GM12891 (cell line): ENCODE measurements around the gene DOC2A.

Experiments used
- DNase-seq: peaks from one replicate; pipeline ENCODE4 v3.0.0; 2011; ENCODE audit warnings: low spot score; ENCODE audit not compliant: insufficient read length
- FAIRE-seq: peaks from 2 replicates; lab custom pipeline; 2011; peaks lifted over from hg19 to GRCh38; lab: Jason Lieb, UNC
- PAX5 ChIP-seq: IDR thresholded peaks from 2 replicates; pipeline ENCODE4 v1.6.1; 2011; ENCODE audit warnings: low read length, moderate library complexity, mild to moderate bottlenecking; ENCODE audit not compliant: insufficient read depth, severe bottlenecking
- POLR2A ChIP-seq: IDR thresholded peaks from 2 replicates; pipeline ENCODE4 v1.6.1; 2011; ENCODE audit warnings: low read depth, low read length, control low read depth
- POLR2AphosphoS5 ChIP-seq: IDR thresholded peaks from 2 replicates; pipeline ENCODE4 v1.6.1; 2011; ENCODE audit warnings: low read depth, low read length, control low read depth
- POU2F2 ChIP-seq: IDR thresholded peaks from 2 replicates; pipeline ENCODE4 v1.6.1; 2011; ENCODE audit warnings: low read depth, mild to moderate bottlenecking, control low read depth, low read length, moderate library complexity
- SPI1 ChIP-seq: IDR thresholded peaks from 2 replicates; pipeline ENCODE4 v1.6.1; 2011; ENCODE audit warnings: low read depth, low read length, control low read depth
- TAF1 ChIP-seq: IDR thresholded peaks from 2 replicates; pipeline ENCODE4 v1.6.1; 2011; ENCODE audit warnings: low read depth, low read length, control low read depth

DOC2A gene

GRCh38 chr16:29995324-29995910 lies 15.4 kb downstream of the DOC2A start, which contains the start of gene HIRIP3:
Gene HIRIP3, minus strand, starts transcription at chr16:29995617. Its CDS starts 12 bp downstream, at chr16:29995605.
- DNase-seq (peak; percentile 91), FAIRE-seq (no peak)
- TF ChIP-seq PAX5: no peak
- no peak; the same call in 1 of the 2 replicates for TF ChIP-seq POLR2A
- TF ChIP-seq SPI1: no peak
- TF ChIP-seq POLR2AphosphoS5: peak; percentile 18; the same call in 1 of the 2 replicates
- TF ChIP-seq TAF1: peak; percentile 82
- TF ChIP-seq POU2F2: no peak

DNA sequence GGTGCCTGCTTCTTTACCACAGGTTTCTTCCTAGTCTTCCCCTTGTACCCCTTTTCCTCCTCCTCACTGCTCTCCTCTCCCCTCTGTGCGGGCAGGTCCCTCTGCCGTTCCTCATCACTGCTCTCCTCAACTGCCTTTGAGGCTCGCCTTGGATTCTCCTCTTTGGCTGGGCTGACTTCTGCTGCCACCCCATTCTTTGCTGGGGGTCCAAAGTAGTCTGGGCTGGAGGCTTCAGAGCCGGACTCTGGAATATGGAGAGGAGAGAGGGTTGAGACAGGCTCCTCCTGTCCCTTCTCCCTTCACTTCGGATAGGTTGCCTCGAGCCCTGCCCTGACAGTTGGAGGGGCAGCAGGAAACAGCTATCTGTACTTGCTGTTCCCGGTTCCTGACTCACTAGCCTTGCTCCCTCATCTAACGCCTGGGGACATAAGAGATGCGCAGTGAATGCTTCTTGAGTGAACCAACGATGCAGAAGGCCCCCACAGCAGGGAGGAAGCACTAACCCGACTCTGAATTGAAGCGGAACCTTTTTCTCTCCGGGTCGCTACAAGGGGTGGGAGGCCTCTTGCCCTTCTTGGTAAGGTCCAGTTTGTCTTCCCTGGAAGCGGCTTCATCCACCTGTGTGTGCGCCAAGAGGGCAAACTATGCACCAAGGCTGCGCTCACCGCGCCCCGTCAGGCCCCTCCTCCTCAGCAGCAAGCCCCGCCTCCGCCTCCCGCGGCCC lies 16.1 kb downstream of the DOC2A start:
- TF ChIP-seq POU2F2: no peak
- TF ChIP-seq POLR2AphosphoS5: peak; percentile 3; the same call in 1 of the 2 replicates
- TF ChIP-seq SPI1: 0 out of 2 replicates have a peak, but pooled peaks have one; percentile 13
- no peak for TF ChIP-seq TAF1
- peak; percentile 47 for FAIRE-seq
- no peak for DNase-seq

DNA sequence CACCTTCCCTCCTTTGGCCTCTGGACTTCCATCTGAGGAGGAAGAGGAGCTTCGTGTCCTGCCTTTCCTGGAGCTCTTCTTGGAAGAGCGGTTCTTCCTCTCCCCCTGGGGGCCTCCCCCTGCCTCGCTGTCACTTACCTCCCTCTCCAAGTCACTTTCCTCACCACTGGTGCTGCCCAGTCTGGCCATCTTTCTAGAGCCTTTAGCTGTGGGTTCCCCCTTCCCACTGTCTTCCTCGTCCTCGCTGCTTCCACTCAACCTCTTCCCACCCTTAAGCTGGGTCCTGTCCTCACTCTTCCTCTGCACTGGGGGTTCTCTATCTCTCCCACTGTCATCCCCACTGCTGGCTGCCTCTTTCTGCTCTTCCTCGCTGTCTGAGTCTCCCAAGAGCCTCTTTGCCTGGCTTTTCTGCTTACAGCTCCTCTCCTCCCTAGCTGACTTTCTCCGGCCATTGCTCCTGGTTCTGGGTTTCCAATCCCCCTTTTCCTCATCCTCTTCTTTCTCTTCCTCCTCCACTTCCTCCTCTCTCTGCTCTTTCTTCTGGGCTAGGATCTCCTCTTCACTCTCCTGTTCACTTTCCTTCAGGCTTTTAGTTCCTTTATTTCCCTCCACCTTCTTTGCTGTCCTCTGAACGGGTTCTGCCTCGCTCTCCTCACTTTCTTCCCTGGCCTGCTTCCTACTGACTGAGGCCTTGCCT lies 16.8 kb downstream of the DOC2A start:
- DNase-seq (no peak), FAIRE-seq (no peak)
- no peak for TF ChIP-seq TAF1
- no peak for TF ChIP-seq PAX5
- TF ChIP-seq POU2F2: no peak
- no peak for TF ChIP-seq POLR2AphosphoS5
- no peak for TF ChIP-seq SPI1
- TF ChIP-seq POLR2A: no peak

DNA sequence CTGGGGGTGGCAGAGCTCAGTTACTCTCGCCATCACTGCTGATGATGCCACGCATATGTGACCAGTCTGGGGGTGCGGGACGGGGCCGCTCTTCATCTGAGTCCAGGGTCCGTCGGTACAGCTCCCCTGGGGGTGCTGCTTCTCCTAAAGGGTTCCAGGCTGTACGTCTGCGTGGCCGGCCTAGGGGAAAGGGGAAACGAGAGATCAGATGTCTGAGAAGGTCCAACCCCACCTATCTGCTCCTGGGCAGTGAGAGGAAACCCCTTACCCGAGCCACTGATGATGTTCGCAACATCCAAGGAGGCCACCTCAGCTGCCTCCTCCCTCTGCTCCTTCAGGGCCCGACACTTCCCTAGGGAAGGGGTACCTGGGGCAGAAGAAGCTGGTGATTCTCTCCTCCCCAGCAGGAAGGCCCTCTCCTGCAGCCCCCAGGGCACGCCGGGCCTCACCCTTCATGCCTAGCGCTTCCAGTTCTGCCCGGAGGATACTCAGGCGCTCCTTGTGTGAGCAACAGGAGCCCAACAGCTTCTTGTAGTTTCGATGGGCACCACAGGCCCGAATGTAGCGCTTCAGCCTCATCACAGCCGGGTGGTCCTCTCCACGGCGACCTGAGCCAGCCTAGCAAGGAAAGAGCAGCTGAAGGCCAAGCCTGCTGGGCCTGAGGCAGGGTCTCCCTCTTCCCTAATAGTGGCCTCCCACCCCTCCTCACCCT lies 17.5 kb downstream of the DOC2A start:
- DNase-seq (no peak), FAIRE-seq (no peak)
- TF ChIP-seq POU2F2 (no peak), TAF1 (no peak), PAX5 (no peak), SPI1 (no peak), POLR2AphosphoS5 (no peak; the same call in 1 of the 2 replicates), POLR2A (no peak)

DNA sequence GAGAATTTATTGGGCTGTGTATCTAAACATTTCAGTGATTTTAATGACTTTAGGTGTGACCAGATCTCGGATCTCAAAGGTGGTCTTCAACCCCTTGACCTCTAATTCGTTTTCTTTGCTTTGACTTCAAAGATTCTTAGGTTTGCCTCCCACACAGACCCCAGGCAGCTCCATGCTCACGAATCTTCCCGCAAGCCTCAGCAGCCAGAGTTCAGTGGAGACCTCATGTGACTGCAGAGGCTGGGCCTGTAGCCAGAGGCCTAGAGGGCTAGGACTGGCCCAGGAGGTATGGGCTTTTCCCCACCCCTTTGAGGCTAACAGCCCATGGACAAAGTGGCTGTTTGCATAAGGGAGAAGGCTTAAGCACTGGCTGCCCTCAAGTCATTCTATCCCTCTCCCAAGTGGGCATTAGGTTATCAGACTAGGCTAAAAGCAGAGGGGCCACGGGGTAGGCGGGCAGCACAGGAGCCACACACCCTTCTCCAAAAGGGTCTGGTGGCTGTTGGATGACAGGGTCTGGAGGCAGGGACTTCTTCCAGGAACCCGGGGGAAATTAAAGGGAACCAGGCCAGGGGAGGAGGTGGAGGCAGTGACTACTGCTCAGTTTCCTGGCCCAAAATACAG lies 18.4 kb downstream of the DOC2A start:
- no peak for DNase-seq
- no peak for FAIRE-seq
- TF ChIP-seq SPI1 (no peak), TAF1 (no peak), PAX5 (no peak), POU2F2 (no peak), POLR2AphosphoS5 (no peak), POLR2A (no peak; the same call in 1 of the 2 replicates)

DNA sequence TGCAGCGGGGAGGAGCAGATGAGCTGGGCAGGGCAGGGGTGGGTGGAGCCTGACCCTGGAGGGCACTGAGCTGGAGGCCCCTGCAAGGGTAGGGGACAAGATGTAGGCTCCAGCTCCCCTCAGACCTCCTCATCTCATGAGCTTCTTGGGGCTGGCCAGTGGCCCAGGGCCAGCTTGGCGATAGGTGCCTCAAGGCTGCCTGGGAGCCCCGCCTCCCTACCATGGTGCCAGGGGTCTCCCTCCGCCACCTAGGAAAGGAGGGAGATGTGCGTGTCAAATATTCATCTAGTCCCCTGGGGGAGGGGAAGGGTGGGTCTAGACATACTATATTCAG lies 19.3 kb downstream of the DOC2A start:
- DNase-seq: no peak
- no peak for TF ChIP-seq PAX5
- TF ChIP-seq POU2F2: no peak
- no peak for TF ChIP-seq TAF1
- no peak for TF ChIP-seq POLR2AphosphoS5
- no peak for TF ChIP-seq POLR2A
- no peak for TF ChIP-seq SPI1
- FAIRE-seq: no peak

DNA sequence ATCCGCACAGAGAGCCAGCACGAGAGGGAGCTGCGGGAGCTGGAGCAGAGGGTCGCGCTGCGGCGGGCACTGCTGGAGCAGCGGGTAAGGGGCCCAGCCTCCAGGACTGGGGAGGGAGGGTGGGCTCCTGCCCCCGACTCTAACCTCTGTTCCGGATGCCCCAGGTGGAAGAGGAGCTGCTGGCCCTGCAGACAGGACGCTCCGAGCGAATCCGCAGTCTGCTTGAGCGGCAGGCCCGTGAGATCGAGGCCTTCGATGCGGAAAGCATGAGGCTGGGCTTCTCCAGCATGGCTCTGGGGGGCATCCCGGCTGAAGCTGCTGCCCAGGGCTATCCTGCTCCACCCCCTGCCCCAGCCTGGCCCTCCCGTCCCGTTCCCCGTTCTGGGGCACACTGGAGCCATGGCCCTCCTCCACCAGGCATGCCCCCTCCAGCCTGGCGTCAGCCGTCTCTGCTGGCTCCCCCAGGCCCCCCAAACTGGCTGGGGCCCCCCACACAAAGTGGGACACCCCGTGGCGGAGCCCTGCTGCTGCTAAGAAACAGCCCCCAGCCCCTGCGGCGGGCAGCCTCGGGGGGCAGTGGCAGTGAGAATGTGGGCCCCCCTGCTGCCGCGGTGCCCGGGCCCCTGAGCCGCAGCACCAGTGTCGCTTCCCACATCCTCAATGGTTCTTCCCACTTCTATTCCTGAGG lies 19.8 kb downstream of the DOC2A start:
- TF ChIP-seq POLR2A (no peak), PAX5 (no peak), TAF1 (no peak), SPI1 (no peak), POU2F2 (no peak), POLR2AphosphoS5 (no peak)
- no peak for FAIRE-seq
- no peak for DNase-seq

- FAIRE-seq: no peak
- TF ChIP-seq POLR2A: no peak
- no peak for DNase-seq
Measured at GRCh38 chr16:29990034-29990433, 20.8 kb downstream of the DOC2A start.
